OCI-LY1 (cell line): ENCODE results near the gene POLR2A.
A peak's percentile ranks its signal among the peaks of the same experiment; 100 is the strongest.

Experiments used
- H2AFZ ChIP-seq: fragments of 200-600 bp; sonication (generic), shearing (Covaris generic); 2 replicates; pipeline ENCODE4 v1.6.0; 2014; ENCODE audit warnings: antibody characterized with exemption, mild to moderate bottlenecking, low read length
- H3F3A ChIP-seq: fragments of 200-600 bp; sonication (generic), shearing (Covaris generic); 2 replicates; pipeline ENCODE4 v1.6.0; 2014; ENCODE audit warnings: mild to moderate bottlenecking, antibody characterized with exemption, low read length, moderate library complexity; ENCODE audit not compliant: insufficient read depth
- H3K27ac ChIP-seq: fragments of 200-600 bp; sonication (generic); 2 replicates; pipeline ENCODE4 v1.5.1; 2014; ENCODE audit warnings: low read length, mixed run types, mild to moderate bottlenecking, low read depth; ENCODE audit not compliant: poor library complexity, severe bottlenecking
- H3K27me3 ChIP-seq: fragments of 200-600 bp; sonication (generic); 2 replicates; pipeline ENCODE4 v1.6.0; 2014; ENCODE audit warnings: antibody characterized with exemption, mild to moderate bottlenecking, low read length, moderate library complexity; ENCODE audit not compliant: insufficient read depth
- H3K36me3 ChIP-seq: fragments of 200-600 bp; sonication (generic); 2 replicates; pipeline ENCODE4 v1.6.1; 2014; ENCODE audit warnings: mild to moderate bottlenecking, antibody characterized with exemption, low read length, moderate library complexity, mixed read lengths; ENCODE audit not compliant: insufficient read depth
- H3K4me1 ChIP-seq: fragments of 200-600 bp; sonication (generic); 2 replicates; pipeline ENCODE4 v1.5.1; 2014; ENCODE audit warnings: mild to moderate bottlenecking, low read length, moderate library complexity; ENCODE audit not compliant: insufficient read depth, severe bottlenecking
- H3K4me2 ChIP-seq: fragments of 200-600 bp; sonication (generic), shearing (Covaris generic); 2 replicates; pipeline ENCODE4 v1.6.1; 2014; ENCODE audit warnings: low read length
- H3K4me3 ChIP-seq: fragments of 200-600 bp; sonication (generic); 2 replicates; pipeline ENCODE4 v1.5.1; 2014; ENCODE audit warnings: low read length, low read depth, mild to moderate bottlenecking, mixed read lengths; ENCODE audit not compliant: poor library complexity, severe bottlenecking
- H3K79me2 ChIP-seq: fragments of 200-600 bp; shearing (Covaris generic); 2 replicates; pipeline ENCODE4 v1.6.1; 2016; ENCODE audit warnings: mixed run types, low read length, mixed read lengths; ENCODE audit not compliant: insufficient read depth
- H3K9ac ChIP-seq: fragments of 200-600 bp; sonication (generic), shearing (Covaris generic); 2 replicates; pipeline ENCODE4 v1.6.1; 2014; ENCODE audit warnings: mild to moderate bottlenecking, low read length, mixed read lengths
- H3K9me2 ChIP-seq: fragments of 200-600 bp; sonication (generic), shearing (Covaris generic); 2 replicates; pipeline ENCODE4 v1.6.1; 2014; ENCODE audit warnings: low read depth, mild to moderate bottlenecking, low read length, mixed read lengths
- H3K9me3 ChIP-seq: fragments of 200-600 bp; shearing (Covaris generic); 2 replicates; pipeline ENCODE4 v1.6.1; 2014; ENCODE audit warnings: low read length, mixed read lengths
- H4K20me1 ChIP-seq: fragments of 200-600 bp; sonication (generic), shearing (Covaris generic); 2 replicates; pipeline ENCODE4 v1.6.0; 2016; ENCODE audit warnings: mild to moderate bottlenecking, low read length; ENCODE audit not compliant: insufficient read depth
- CTCF ChIP-seq: fragments of 200-600 bp; sonication (generic), shearing (Covaris generic); IDR thresholded peaks from 2 replicates; pipeline ENCODE4 v1.5.1; 2017; ENCODE audit warnings: mild to moderate bottlenecking, antibody characterized with exemption, low read length, moderate library complexity, mixed read lengths
- EZH2 ChIP-seq: fragments of 200-600 bp; sonication (generic), shearing (Covaris generic); IDR thresholded peaks from 2 replicates; pipeline ENCODE4 v1.8.0; 2017; ENCODE audit warnings: borderline replicate concordance, mixed run types, mild to moderate bottlenecking, antibody characterized with exemption, low read length, moderate library complexity, mixed read lengths

The POLR2A gene

GRCh38 chr17:7439462-7440112 lies 44.6 kb upstream of the POLR2A start, which contains the start of gene FGF11:
FGF11 (plus strand) TSS chr17:7439512; CDS start chr17:7439621, 109 bp downstream.
- Histone ChIP-seq H3K36me3 (peaks cover 3% of the 10 kb centered on the region; the same call in 1 of the 2 replicates), H3K79me2 (no peaks in the 10 kb centered on the region), H3K4me3 (peak within 1 kb of the TSS; percentile 76), H3K4me2 (peak within 1 kb of the TSS; percentile 76), H4K20me1 (no peaks in the 10 kb centered on the region), H3K9ac (peak within 1 kb of the TSS; percentile 50; the same call in 1 of the 2 replicates), H3F3A (no peaks in the 10 kb centered on the region), H3K9me3 (no peaks in the 10 kb centered on the region), H3K27me3 (peaks cover 17% of the 10 kb centered on the region), H2AFZ (no peak within 1 kb of the TSS), H3K4me1 (peaks cover 48% of the 10 kb centered on the region), H3K9me2 (no peaks in the 10 kb centered on the region), H3K27ac (no peak within 1 kb of the TSS)
- TF ChIP-seq CTCF (no peak), EZH2 (no peak)

DNA sequence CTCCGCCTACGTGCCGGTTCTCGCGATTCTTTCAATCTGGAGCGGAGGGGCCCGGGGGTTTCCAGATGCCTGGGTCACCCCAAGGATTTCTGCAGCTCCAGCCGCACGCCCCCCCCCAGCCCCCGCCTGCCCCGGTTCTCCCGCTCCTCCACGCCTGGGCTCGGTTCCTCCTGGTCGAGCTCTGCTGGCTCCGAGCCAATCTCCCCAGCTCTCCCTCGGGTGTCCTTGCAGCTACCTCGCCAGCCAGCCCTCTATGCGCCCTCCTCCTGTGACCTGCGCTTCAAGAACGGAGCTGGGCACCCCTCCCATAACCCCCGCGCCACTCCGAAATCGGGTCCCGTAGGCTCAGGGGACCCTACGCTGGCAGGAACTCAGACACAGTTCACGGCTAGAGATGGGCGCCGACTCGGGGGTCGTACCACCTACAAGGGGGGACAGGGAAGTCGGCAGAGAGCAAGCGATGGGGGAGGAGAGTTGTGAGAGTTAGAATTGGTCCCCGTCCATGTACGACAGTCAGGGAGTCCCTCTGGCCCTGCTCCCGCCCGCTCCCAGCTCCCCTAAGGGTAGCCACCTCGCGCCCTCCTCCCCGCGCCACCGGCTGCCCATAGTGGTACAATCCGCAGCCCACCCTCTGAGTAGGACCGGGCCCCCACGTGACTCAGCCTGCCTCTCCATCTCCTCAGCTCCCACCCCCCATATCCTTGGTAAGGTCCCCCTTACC lies 43.9 kb upstream of the POLR2A start:
- H3K27me3 ChIP-seq = peaks cover 17% of the 10 kb centered on the region
- H2AFZ ChIP-seq = no peak overlapping the region
- no peaks in the 10 kb centered on the region for H4K20me1 ChIP-seq
- H3K9ac ChIP-seq = peak overlapping the region; percentile 50; the same call in 1 of the 2 replicates
- H3F3A ChIP-seq = no peaks in the 10 kb centered on the region
- H3K9me2 ChIP-seq = no peaks in the 10 kb centered on the region
- no peaks in the 10 kb centered on the region for H3K9me3 ChIP-seq
- no peaks in the 10 kb centered on the region for H3K79me2 ChIP-seq
- peaks cover 3% of the 10 kb centered on the region; the same call in 1 of the 2 replicates for H3K36me3 ChIP-seq
- H3K4me1 ChIP-seq = peaks cover 52% of the 10 kb centered on the region
- peak overlapping the region; percentile 57 for H3K4me3 ChIP-seq
- H3K27ac ChIP-seq = no peak overlapping the region
- peak overlapping the region; percentile 76 for H3K4me2 ChIP-seq
- TF ChIP-seq EZH2 = no peak
- TF ChIP-seq CTCF = no peak

- Histone ChIP-seq H3F3A (no peaks in the 10 kb centered on the region), H3K4me1 (peaks cover 57% of the 10 kb centered on the region), H3K27me3 (peaks cover 17% of the 10 kb centered on the region), H3K4me3 (peak overlapping the region; percentile 57), H4K20me1 (no peaks in the 10 kb centered on the region), H3K79me2 (no peaks in the 10 kb centered on the region), H3K4me2 (peak overlapping the region; percentile 76; the same call in 1 of the 2 replicates), H3K9me2 (no peaks in the 10 kb centered on the region), H3K27ac (no peak overlapping the region), H2AFZ (no peak overlapping the region), H3K9ac (peak overlapping the region; percentile 50; the same call in 1 of the 2 replicates), H3K9me3 (no peaks in the 10 kb centered on the region), H3K36me3 (peaks cover 3% of the 10 kb centered on the region; the same call in 1 of the 2 replicates)
- TF ChIP-seq EZH2 = no peak
- no peak for TF ChIP-seq CTCF
Observed at GRCh38 chr17:7440834-7441195, 43.4 kb upstream of the POLR2A start.
